C4-2B (cell line): ENCODE data around the gene TIMM8A.
A peak's percentile ranks its signal among the peaks of the same experiment; 100 is the strongest.

Experiments used
- CTCF ChIP-seq: fragments of 450-650 bp; conservative IDR thresholded peaks from 2 replicates; pipeline ENCODE4 v1.5.1; 2017; ENCODE audit warnings: mild to moderate bottlenecking
- ZFX ChIP-seq: fragments of 450-650 bp; IDR thresholded peaks from 2 replicates; pipeline ENCODE4 v1.6.1; 2017

DNA sequence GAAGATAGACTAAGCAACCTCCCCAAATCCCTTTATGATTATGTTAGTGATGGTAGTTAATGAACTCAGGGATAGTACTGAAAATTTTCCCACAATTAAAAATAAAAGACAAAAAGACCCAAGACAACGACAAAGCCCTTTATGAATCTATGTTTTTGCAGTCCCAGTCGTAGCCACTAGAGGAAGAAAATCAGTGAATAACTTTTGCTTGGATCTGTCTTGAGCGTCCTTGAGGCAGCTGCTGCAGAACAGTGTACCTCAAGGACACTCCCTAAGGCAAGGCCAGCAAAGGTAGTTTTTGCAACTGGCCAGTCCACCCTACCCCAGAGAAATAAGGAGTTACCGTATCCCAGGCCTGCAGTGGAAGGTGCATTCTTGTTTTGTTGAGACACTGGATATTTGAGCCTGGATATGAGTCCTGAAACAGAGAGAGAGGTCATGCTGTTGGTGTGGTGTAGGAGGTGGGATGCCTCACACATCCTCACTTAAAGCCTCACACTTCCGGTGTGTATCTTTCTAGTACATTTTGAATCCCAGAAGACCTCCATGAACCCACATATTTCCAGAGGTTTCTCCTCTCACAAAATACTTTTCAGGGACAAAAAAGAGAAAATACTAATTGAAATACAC lies 8.7 kb upstream of the TIMM8A start:
- TF ChIP-seq CTCF (peak; percentile 49), ZFX (no peak)
